Neuronal stem cell (in vitro differentiated cells): ENCODE data around the gene CTU2.

Experiments used
- DNase-seq: peaks from one replicate; pipeline ENCODE4 v3.0.0-alpha.2; 2013; ENCODE audit warnings: low spot score
- H2AFZ ChIP-seq: one replicate; pipeline ENCODE4 v1.6.1; 2013; ENCODE audit warnings: mild to moderate bottlenecking, low read length, inconsistent platforms
- H2AK5ac ChIP-seq: 2 replicates; pipeline ENCODE4 v1.6.1; 2013; ENCODE audit warnings: low read depth, mild to moderate bottlenecking, inconsistent platforms, low read length, moderate library complexity, mixed read lengths
- H2BK120ac ChIP-seq: 2 replicates; pipeline ENCODE4 v1.6.1; 2013; ENCODE audit warnings: low read depth, mild to moderate bottlenecking, inconsistent platforms, low read length, moderate library complexity, mixed read lengths
- H2BK12ac ChIP-seq: one replicate; pipeline ENCODE4 v1.6.1; 2013; ENCODE audit warnings: low read length, inconsistent platforms
- H2BK15ac ChIP-seq: 2 replicates; pipeline ENCODE4 v1.6.1; 2013; ENCODE audit warnings: mild to moderate bottlenecking, low read length, inconsistent platforms, mixed read lengths
- H2BK5ac ChIP-seq: one replicate; pipeline ENCODE4 v1.6.1; 2013; ENCODE audit warnings: inconsistent platforms, mild to moderate bottlenecking, low read length, moderate library complexity
- H3K14ac ChIP-seq: one replicate; pipeline ENCODE4 v1.6.1; 2013; ENCODE audit warnings: low read length, inconsistent platforms
- H3K18ac ChIP-seq: 2 replicates; pipeline ENCODE4 v1.6.1; 2013; ENCODE audit warnings: low read length, inconsistent platforms
- H3K23ac ChIP-seq: 2 replicates; pipeline ENCODE4 v1.6.1; 2013; ENCODE audit warnings: low read depth, mild to moderate bottlenecking, mixed read lengths, low read length, inconsistent platforms; ENCODE audit not compliant: poor library complexity
- H3K27ac ChIP-seq: replicated peaks from 3 replicates; pipeline ENCODE4 v1.5.1; 2013; ENCODE audit warnings: low read length, inconsistent platforms
- H3K27me3 ChIP-seq, 3 experiments: 2 replicates each; pipeline ENCODE4 v1.6.1; 2013; ENCODE audit warnings: low read length in 3 of 3, mild to moderate bottlenecking in 2 of 3, inconsistent platforms in 1 of 3, low read depth in 1 of 3, mixed read lengths in 1 of 3, moderate library complexity in 1 of 3; ENCODE audit not compliant: control insufficient read depth in 3 of 3, insufficient read depth in 3 of 3
- H3K36me3 ChIP-seq, 2 donors: replicated peaks in 1 of 2; 2 replicates each; pipeline ENCODE4 v1.6.1; 2013; ENCODE audit warnings: low read length in 2 of 2; ENCODE audit not compliant: control insufficient read depth in 2 of 2, insufficient read depth in 2 of 2
- H3K4ac ChIP-seq: 2 replicates; pipeline ENCODE4 v1.6.1; 2013; ENCODE audit warnings: inconsistent platforms, mild to moderate bottlenecking, low read length, moderate library complexity
- H3K4me1 ChIP-seq, 2 donors: 1 replicate in 1 of 2; 2 replicates in 1 of 2; pipeline ENCODE4 v1.6.1; 2013; ENCODE audit warnings: low read length in 2 of 2, low read depth in 1 of 2; ENCODE audit not compliant: control insufficient read depth in 2 of 2, insufficient read depth in 1 of 2
- H3K4me2 ChIP-seq: one replicate; pipeline ENCODE4 v1.6.1; 2013; ENCODE audit warnings: mild to moderate bottlenecking, low read length, inconsistent platforms; ENCODE audit not compliant: insufficient read depth, poor library complexity, severe bottlenecking
- H3K4me3 ChIP-seq, 2 donors: 2 replicates each; pipeline ENCODE4 v1.5.1; 2013; ENCODE audit warnings: low read length in 2 of 2, mild to moderate bottlenecking in 2 of 2, inconsistent platforms in 1 of 2, moderate library complexity in 1 of 2
- H3K79me1 ChIP-seq: one replicate; pipeline ENCODE4 v1.6.1; 2013; ENCODE audit warnings: low read depth, mild to moderate bottlenecking, inconsistent platforms, low read length, moderate library complexity
- H3K9ac ChIP-seq: one replicate; pipeline ENCODE4 v1.6.1; 2013; ENCODE audit warnings: mild to moderate bottlenecking, low read depth, low read length, inconsistent platforms; ENCODE audit not compliant: poor library complexity
- H3K9me3 ChIP-seq, 2 donors: replicated peaks in 1 of 2; 2 replicates each; pipeline versions ENCODE3 to v1.6.1; 2013; ENCODE audit warnings: low read length in 2 of 2, mild to moderate bottlenecking in 2 of 2, inconsistent platforms in 1 of 2, low read depth in 1 of 2, mixed read lengths in 1 of 2, moderate library complexity in 1 of 2; ENCODE audit not compliant: control insufficient read depth in 2 of 2, insufficient read depth in 1 of 2
- H4K8ac ChIP-seq: one replicate; pipeline ENCODE4 v1.6.1; 2013; ENCODE audit warnings: low read depth, mild to moderate bottlenecking, inconsistent platforms, low read length, moderate library complexity
- H4K91ac ChIP-seq: one replicate; pipeline ENCODE4 v1.6.1; 2013; ENCODE audit warnings: low read length, low read depth, mild to moderate bottlenecking, inconsistent platforms; ENCODE audit not compliant: poor library complexity
- WGBS, 2 donors: extraction: QIAGEN DNeasy Blood & Tissue Kit; methylation state at CpG; one replicate each; pipeline ENCODE4 v1.1.7; 2013; ENCODE audit warnings: missing lambda C conversion rate in 2 of 2, mixed read lengths in 1 of 2; ENCODE audit not compliant: insufficient read length in 2 of 2, insufficient replicate concordance in 1 of 2; ENCODE audit errors: extremely low coverage in 2 of 2; 5-methylcytosine and 5-hydroxymethylcytosine counted together

CTU2 gene

DNA sequence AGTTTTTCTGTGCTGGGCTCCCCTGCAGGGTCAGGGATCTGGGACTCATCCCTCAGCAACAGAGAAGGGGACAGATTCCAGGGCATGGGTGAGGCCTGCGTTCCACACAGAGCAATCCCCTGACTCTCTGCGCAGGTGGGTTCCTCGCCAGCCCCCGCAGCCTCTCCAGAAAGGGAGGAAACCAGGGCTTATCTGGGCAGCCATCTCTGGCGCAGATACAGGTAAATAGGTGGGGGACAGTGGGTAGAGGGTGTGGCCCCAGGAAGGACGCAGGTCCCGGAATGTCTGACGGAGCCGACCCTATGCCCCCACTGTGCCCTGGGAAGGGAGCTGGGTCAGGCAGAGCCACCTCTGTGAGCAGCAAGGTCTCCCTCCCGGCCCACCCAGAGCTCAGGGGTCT is 55.5 kb downstream of the CTU2 start:
- DNase-seq, result no peak
- H3K4me2 ChIP-seq, result no peak overlapping the region
- no peaks in the 10 kb centered on the region for H3K36me3 ChIP-seq
- H3K9me3 ChIP-seq, result no peaks in the 10 kb centered on the region
- H2BK120ac ChIP-seq, result peak overlapping the region; percentile 99
- peak overlapping the region; percentile 100 for H2BK15ac ChIP-seq
- H3K79me1 ChIP-seq, result no peaks in the 10 kb centered on the region
- no peak overlapping the region for H3K23ac ChIP-seq
- H4K91ac ChIP-seq, result no peak overlapping the region
- no peak overlapping the region for H3K9ac ChIP-seq
- peaks cover 11 to 34% of the 10 kb centered on the region in 2 donors for H3K4me1 ChIP-seq
- H2BK5ac ChIP-seq, result no peak overlapping the region
- peak overlapping the region; percentile 31 for H2BK12ac ChIP-seq
- H3K14ac ChIP-seq, result no peak overlapping the region
- H4K8ac ChIP-seq, result no peak overlapping the region
- no CpG with 5 or more reads among the region's 10 CpGs for WGBS, 2 donors
- H2AFZ ChIP-seq, result no peak overlapping the region
- no peaks in the 10 kb centered on the region for H3K27me3 ChIP-seq
- H2AK5ac ChIP-seq, result peak overlapping the region; percentile 99
- H3K18ac ChIP-seq, result peak overlapping the region; percentile 94
- H3K4me3 ChIP-seq, result no peak overlapping the region
- no peak overlapping the region for H3K27ac ChIP-seq
- H3K4ac ChIP-seq, result no peak overlapping the region

DNA sequence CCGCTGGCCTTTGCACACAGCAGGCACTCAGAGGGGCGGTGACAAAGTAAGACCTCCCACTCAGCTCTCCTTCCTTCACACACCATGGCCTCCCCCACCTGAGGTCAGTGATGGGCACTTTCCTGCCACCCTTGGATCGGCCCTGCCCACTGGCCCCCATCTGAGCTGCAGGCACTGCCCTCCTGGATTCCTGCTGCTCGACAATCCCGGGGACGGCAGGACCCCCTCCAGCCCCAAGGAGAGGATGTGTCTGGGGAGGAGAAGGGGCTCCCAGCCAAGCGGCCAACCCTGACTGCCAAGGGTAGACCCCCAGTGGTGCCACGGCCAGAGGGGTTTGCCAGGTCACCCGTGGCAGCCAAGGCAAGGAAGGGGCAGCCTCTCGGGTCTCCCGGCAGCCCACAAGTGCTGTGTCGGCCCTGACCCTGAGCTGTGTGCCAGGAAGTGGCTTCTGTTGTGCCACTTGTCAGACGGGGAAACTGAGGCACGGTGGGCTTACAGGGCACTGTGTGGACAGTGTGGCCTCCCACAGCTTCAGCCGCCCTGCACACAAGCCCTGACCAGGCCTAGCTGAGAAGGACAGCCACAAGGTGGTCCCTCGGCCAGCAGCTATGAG is 56.1 kb downstream of the CTU2 start:
- H3K4me3 ChIP-seq, result no peak overlapping the region
- H3K9me3 ChIP-seq, result no peaks in the 10 kb centered on the region
- peak overlapping the region; percentile 88 for H2BK5ac ChIP-seq
- H3K9ac ChIP-seq, result no peak overlapping the region
- peak overlapping the region; percentile 86 for H3K23ac ChIP-seq
- peak overlapping the region; percentile 100 for H2BK15ac ChIP-seq
- peak overlapping the region; percentile 78 for H3K4ac ChIP-seq
- H3K36me3 ChIP-seq, result no peaks in the 10 kb centered on the region
- peak overlapping the region; percentile 99 for H2BK120ac ChIP-seq
- no peaks in the 10 kb centered on the region for H3K27me3 ChIP-seq
- H2BK12ac ChIP-seq, result peak overlapping the region; percentile 95
- no peak overlapping the region for H4K8ac ChIP-seq
- WGBS, 2 donors, result no CpG with 5 or more reads among the region's 16 CpGs
- no peak overlapping the region for H3K27ac ChIP-seq
- H4K91ac ChIP-seq, result peak overlapping the region; percentile 94
- H3K4me1 ChIP-seq, result peaks cover 11 to 34% of the 10 kb centered on the region in 2 donors
- peak overlapping the region; percentile 94 for H3K18ac ChIP-seq
- DNase-seq, result no peak
- no peak overlapping the region for H2AFZ ChIP-seq
- peak overlapping the region; percentile 47 for H3K14ac ChIP-seq
- H2AK5ac ChIP-seq, result peak overlapping the region; percentile 99
- no peak overlapping the region for H3K4me2 ChIP-seq
- H3K79me1 ChIP-seq, result no peaks in the 10 kb centered on the region

DNA sequence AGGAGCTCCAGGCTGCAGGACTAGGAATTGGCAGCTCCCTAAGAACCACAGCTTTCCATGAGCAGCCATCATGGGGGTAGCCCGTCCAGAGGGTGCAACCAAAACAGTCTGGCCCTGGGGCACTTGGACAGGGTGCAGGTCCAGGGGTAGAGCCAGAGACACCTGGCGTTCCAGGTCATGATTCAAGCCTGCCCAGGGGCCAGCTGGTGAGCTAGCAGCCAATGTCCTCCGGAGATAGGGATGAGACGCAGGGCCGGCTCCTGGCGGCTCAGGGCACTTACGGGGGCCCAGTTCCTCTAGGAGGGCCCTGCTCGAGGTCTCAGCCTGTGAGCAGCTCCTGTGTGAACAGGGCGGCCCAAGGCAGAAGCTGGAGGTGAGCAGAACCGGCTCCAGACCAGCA is 56.6 kb downstream of the CTU2 start:
- no peak for DNase-seq
- Histone ChIP-seq H3K27me3 (no peaks in the 10 kb centered on the region), H3K14ac (no peak overlapping the region), H4K91ac (peak overlapping the region; percentile 94), H2BK120ac (peak overlapping the region; percentile 99), H2BK12ac (peak overlapping the region; percentile 95), H2BK15ac (peak overlapping the region; percentile 100), H2BK5ac (peak overlapping the region; percentile 88), H3K4me1 (peaks cover 12 to 40% of the 10 kb centered on the region in 2 donors), H3K4ac (peak overlapping the region; percentile 78), H3K23ac (peak overlapping the region; percentile 86), H3K9ac (no peak overlapping the region), H4K8ac (no peak overlapping the region), H2AK5ac (peak overlapping the region; percentile 99), H3K18ac (peak overlapping the region; percentile 94), H3K27ac (peak overlapping the region; percentile 7), H3K4me2 (no peak overlapping the region), H3K79me1 (no peaks in the 10 kb centered on the region), H3K4me3 (no peak overlapping the region), H2AFZ (no peak overlapping the region), H3K36me3 (no peaks in the 10 kb centered on the region), H3K9me3 (no peaks in the 10 kb centered on the region)
- whole genome bisulfite sequencing, 2 donors, result no CpG with 5 or more reads among the region's 10 CpGs

DNA sequence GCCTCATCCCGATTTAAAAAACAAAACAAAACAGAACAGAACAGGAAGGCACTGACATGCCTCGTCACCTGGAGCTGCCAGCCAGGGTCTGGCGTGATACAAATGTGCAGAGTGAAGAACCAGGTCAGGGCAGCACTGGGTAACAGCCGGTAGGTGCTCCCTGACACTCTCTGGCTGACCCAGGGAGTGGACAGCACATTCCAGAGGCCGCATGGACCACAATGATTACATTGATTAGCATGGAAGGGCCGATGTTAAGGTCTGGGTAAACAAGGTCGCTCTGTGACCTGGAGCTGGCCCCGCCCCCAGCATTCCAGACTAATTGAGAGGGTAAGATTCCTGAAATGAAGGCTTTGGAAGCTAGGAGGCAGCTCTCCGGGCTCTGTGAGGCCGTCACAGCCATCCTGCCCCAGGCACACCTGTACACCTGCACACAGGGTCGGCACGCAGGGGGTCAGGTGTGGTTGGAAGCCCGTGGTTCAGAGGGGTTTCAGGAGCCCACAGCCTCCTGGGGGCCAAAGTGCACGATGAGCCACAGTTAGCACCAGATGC is 57.3 kb downstream of the CTU2 start:
- Histone ChIP-seq H3K79me1 (no peaks in the 10 kb centered on the region), H2BK12ac (peak overlapping the region; percentile 95), H3K9ac (peak overlapping the region; percentile 15), H2AFZ (no peak overlapping the region), H2BK15ac (peak overlapping the region; percentile 100), H3K27me3 (no peaks in the 10 kb centered on the region), H3K4ac (peak overlapping the region; percentile 90), H2AK5ac (peak overlapping the region; percentile 99), H3K4me3 (no peak overlapping the region), H3K9me3 (no peaks in the 10 kb centered on the region), H2BK120ac (peak overlapping the region; percentile 99), H3K14ac (peak overlapping the region; percentile 27), H4K91ac (no peak overlapping the region), H4K8ac (peak overlapping the region; percentile 24), H2BK5ac (peak overlapping the region; percentile 93), H3K23ac (peak overlapping the region; percentile 67), H3K36me3 (no peaks in the 10 kb centered on the region), H3K4me2 (peak overlapping the region; percentile 44), H3K18ac (peak overlapping the region; percentile 97), H3K4me1 (peaks cover 18 to 46% of the 10 kb centered on the region in 2 donors), H3K27ac (peak overlapping the region; percentile 7)
- no CpG with 5 or more reads among the region's 14 CpGs for WGBS, 2 donors
- DNase-seq, result peak; percentile 80
